HG02981 (cell line): Measurements from ENCODE around the gene ODC1.

Experiments
- ATAC-seq: cut with Tn5 transposase; IDR thresholded peaks from one replicate; pipeline ENCODE4 v1.9.1; 2021; ENCODE audit warnings: mild to moderate bottlenecking, moderate library complexity; ENCODE audit not compliant: unreplicated experiment

Gene ODC1

DNA sequence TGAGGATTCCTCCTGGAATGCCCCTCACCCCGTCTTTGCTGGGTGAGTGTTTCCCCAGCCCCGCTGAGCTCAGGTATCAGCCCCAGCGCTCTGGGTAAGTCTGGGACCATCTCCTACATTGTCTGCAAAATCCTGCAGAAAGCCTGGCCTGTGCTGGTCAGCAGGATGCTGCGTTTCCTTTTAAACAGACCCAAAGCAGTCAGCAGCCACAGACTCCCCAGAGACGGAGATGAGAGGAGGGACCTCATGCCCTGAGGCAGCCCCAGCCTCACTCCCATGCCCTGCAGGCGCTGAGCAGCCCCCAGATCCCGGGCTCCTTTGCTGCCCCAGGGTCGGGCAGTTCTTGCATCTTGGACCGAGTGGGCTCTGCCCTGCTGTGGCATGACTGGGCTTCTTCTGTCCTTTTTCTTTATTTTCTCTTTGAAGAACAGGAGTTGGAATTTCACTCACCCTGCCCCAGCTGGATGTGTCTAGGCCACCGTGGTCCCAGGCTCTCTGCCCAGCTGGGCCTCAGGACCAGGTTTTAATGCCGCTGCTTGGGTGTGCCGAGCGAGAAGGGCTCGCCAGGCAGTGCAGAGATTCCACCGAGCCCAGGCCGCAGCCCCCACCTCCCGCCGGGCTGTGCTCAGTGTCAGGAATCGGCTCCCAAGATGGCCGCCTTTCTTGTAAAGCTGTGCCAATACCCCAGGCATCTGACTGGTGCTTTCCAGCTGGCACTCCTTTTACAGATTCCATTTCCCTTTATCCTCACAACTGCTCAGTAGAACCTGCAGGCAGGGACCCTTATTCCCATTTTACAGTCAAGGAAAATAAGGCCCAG lies 43.6 kb downstream of the ODC1 start:
- ATAC-seq: no peak

GRCh38 chr2:10402653-10403215 lies 45.4 kb downstream of the ODC1 start:
- ATAC-seq: no peak

DNA sequence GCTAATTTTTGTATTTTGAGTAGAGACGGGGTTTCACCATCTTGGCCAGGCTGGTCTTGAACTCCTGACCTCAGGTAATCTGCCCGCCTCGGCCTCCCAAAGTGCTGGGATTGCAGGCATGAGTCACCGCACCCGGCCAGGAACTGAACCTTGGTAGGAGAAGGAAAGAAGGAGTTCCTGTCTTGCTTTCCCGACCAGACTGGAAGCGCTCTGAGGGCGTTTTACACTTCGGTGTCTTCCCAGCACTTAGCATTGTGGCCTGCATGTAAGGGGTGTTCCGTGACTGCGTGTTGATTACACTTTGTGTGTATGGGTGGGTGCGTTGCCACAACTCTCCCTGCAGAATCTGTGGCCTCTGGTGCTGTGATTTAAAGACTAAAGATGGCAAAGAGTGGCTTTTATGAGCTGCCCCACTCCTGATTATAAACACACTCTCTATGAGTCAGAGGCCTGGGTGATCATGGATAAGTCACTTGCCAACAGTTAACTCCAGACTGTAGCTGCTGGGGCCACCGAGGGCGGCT lies 46.0 kb downstream of the ODC1 start:
- no peak for ATAC-seq

- ATAC-seq: no peak
Observed at GRCh38 chr2:10400978-10401951, 46.9 kb downstream of the ODC1 start.

DNA sequence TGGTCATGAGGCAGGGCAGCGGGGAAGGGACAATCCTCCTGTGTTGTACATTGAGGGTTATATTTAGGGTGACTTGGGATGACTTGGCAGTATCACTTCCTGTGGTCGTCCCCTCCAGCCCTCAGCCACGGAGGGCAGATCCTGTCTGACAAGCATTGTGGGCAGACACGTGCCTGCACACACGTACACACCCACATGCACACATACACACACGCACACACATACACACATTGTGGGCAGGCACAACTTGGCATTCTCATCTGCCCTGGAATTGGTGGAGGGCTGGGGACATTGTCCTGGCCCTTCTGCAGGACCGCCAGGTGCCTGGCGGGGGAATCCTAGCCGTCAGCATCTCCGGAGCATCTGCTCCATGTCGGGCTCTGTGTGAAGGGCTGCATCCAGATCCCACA lies 47.6 kb downstream of the ODC1 start:
- ATAC-seq: no peak

DNA sequence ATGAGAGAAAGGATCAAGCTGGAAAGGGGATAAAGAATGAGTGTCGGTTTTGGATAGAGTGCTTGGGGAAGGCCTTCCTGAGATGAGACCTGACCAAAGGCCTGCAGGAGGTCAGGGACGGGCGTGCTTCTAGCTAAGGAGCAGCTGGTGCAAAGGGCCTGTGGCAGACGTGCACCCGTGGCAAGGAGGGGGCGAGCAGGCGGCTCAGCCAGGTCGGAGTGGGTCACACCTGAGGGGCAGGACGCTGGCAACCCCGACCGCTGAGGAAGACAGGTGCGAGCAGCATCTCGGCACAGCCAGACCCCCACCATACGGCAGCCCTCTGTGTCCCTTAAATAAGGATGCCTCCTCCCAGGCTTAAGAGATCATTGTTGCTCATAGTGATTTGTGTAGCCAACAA lies 48.1 kb downstream of the ODC1 start:
- ATAC-seq: no peak

- ATAC-seq: no peak
Observed at GRCh38 chr2:10399358-10399757, 48.8 kb downstream of the ODC1 start.

GRCh38 chr2:10398496-10398895 lies 49.6 kb downstream of the ODC1 start:
- ATAC-seq: no peak

GRCh38 chr2:10397878-10398277 lies 50.2 kb downstream of the ODC1 start:
- ATAC-seq: no peak

- ATAC-seq: no peak
Observed at GRCh38 chr2:10397297-10397875, 50.7 kb downstream of the ODC1 start.

GRCh38 chr2:10396464-10396863 lies 51.7 kb downstream of the ODC1 start:
- ATAC-seq: no peak

GRCh38 chr2:10395893-10396292 lies 52.2 kb downstream of the ODC1 start:
- ATAC-seq: no peak

DNA sequence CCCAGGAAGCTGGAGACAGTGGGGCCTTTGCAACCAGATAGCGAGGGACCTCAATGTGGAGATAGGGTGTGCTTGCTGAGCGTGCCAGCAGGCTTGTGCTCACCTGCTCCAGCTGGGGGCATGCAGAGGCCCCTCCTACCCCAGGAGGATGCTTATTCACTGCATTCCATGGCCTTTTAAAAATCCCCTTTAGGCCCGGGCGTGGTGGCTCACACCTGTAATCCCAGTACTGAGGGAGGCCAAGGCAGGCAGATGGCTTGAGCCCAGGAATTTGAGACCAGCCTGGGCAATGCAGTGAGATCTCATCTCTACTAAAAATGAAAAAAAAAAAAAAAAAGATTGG lies 54.5 kb downstream of the ODC1 start:
- ATAC-seq: no peak

DNA sequence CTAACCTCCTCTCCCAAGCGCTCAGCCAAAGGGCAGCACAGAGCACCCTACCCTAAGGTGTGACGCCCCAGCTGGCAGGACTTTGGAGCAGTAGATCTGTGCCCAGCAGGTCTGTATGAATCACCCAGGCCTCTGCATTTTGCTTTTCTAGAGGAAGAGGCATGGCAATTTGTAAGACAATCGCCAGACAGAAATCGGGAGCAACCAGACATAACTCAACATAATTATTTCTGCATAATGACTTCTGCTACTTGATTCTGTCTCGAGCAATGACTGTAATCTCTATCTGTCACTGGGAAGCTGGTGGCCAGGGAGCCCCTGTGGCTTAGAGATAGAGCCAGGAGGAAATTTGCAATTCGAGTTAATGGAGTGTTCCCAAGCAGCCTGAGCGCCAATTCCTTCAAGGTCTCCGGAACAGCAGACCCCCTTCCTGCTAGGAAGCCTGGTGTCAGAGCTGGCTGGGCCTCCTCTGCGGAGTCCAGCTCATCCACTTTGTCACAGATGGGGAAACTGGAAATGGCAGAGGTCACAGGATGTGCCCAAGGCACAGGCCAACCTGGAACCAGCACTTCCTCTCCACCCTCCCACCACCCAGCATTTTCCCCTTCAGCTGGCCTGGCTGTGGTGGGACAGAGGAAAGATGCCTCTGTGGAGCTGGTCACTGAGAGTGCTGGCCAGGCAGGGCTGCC lies 55.0 kb downstream of the ODC1 start:
- no peak for ATAC-seq

- ATAC-seq: no peak
Observed at GRCh38 chr2:10392548-10392947, 55.6 kb downstream of the ODC1 start.

GRCh38 chr2:10392100-10392499 lies 56.0 kb downstream of the ODC1 start:
- no peak for ATAC-seq

GRCh38 chr2:10390369-10390801 lies 57.7 kb downstream of the ODC1 start:
- ATAC-seq: no peak
